Esophagus mucosa (tissue), 1 donor: Measurements from ENCODE around the gene MRE11. TPM values are rescaled to one million over a fixed set of nuclear protein-coding genes. Genes with fewer than 3 reads are reported as not detected.
A peak's percentile ranks its signal among the peaks of the same experiment; 100 is the strongest.

Experiments used
- ATAC-seq: fragments of 200-7000 bp; cut with Tn5 transposase; one replicate; pipeline ENCODE4 v1.9.1; 2020
- total RNA-seq: library from RNA; stranded (reverse); gene quantifications from one replicate; pipeline ENCODE4 v1.2.4, GENCODE V29; 2023
- donor health status: DM: yes; HTN: yes; CAD: no.

Gene MRE11
- total RNA-seq, 1 donor from 2014 or later: 13.3 TPM

- ATAC-seq: peak; percentile 57
These were observed 11.1 kb upstream of the MRE11 start for GRCh38 chr11:94504689-94505293.

GRCh38 chr11:94501522-94501921 is 7.9 kb upstream of the MRE11 start:
- ATAC-seq: no peak

GRCh38 chr11:94500181-94500580 is 6.5 kb upstream of the MRE11 start:
- no peak for ATAC-seq

GRCh38 chr11:94494126-94494680 is 559 bp upstream of the MRE11 start:
- peak; percentile 56 for ATAC-seq

GRCh38 chr11:94486068-94486467 is 7.6 kb downstream of the MRE11 start:
- ATAC-seq: no peak

GRCh38 chr11:94481342-94481741 is 12.3 kb downstream of the MRE11 start:
- ATAC-seq: no peak

- no peak for ATAC-seq
These were observed 16.0 kb downstream of the MRE11 start for GRCh38 chr11:94477624-94478023.

- ATAC-seq: no peak
These were observed 20.5 kb downstream of the MRE11 start for GRCh38 chr11:94472916-94473799.

- peak; percentile 96 for ATAC-seq
These were observed 24.2 kb downstream of the MRE11 start for GRCh38 chr11:94469416-94469815.

GRCh38 chr11:94459576-94459975 is 34.1 kb downstream of the MRE11 start:
- ATAC-seq: no peak

- peak; percentile 28 for ATAC-seq
These were observed 36.3 kb downstream of the MRE11 start for GRCh38 chr11:94457118-94458029.

GRCh38 chr11:94455861-94456260 is 37.8 kb downstream of the MRE11 start:
- ATAC-seq: peak; percentile 73

GRCh38 chr11:94454301-94454700 is 39.3 kb downstream of the MRE11 start:
- no peak for ATAC-seq

- no peak for ATAC-seq
These were observed 40.7 kb downstream of the MRE11 start for GRCh38 chr11:94452988-94453387.

GRCh38 chr11:94450048-94450447 is 43.6 kb downstream of the MRE11 start:
- no peak for ATAC-seq

- ATAC-seq: peak; percentile 100
These were observed 44.2 kb downstream of the MRE11 start for GRCh38 chr11:94449437-94449836.

GRCh38 chr11:94449029-94449428 is 44.6 kb downstream of the MRE11 start:
- ATAC-seq: no peak

- no peak for ATAC-seq
These were observed 46.5 kb downstream of the MRE11 start for GRCh38 chr11:94447149-94447548.

- ATAC-seq: no peak
These were observed 48.0 kb downstream of the MRE11 start for GRCh38 chr11:94445641-94446040.

GRCh38 chr11:94433049-94433448 is 60.6 kb downstream of the MRE11 start:
- peak; percentile 32 for ATAC-seq

GRCh38 chr11:94424662-94425061 is 69.0 kb downstream of the MRE11 start:
- no peak for ATAC-seq

GRCh38 chr11:94424011-94424410 is 69.6 kb downstream of the MRE11 start:
- no peak for ATAC-seq

- ATAC-seq: no peak
These were observed 70.1 kb downstream of the MRE11 start for GRCh38 chr11:94423507-94423906.
